HepG2 (cell line): ENCODE measurements around the gene ALDOA. TPM values are rescaled to one million over a fixed set of nuclear protein-coding genes. Genes with fewer than 3 reads are reported as not detected.

Source experiments
- AGO2 ChIP-seq: fragments of 200-400 bp; formaldehyde crosslinking; optimal IDR thresholded peaks from 2 replicates; pipeline ENCODE3; 2017; ENCODE audit warnings: mild to moderate bottlenecking, low read depth, low read length, moderate library complexity
- BCLAF1 ChIP-seq: fragments of 450-650 bp; IDR thresholded peaks from 2 replicates; pipeline ENCODE4 v1.6.1; 2017; ENCODE audit warnings: mild to moderate bottlenecking
- FOXO1 ChIP-seq: sonication (generic); formaldehyde crosslinking; IDR thresholded peaks from 2 replicates; pipeline ENCODE4 v1.4.0; 2020; ENCODE audit warnings: missing genetic modification reagents
- GATA4 ChIP-seq: sonication (generic); IDR thresholded peaks from 2 replicates; pipeline ENCODE4 v1.6.1; 2016; ENCODE audit warnings: antibody characterized with exemption, low read depth, borderline replicate concordance
- HHEX ChIP-seq: IDR thresholded peaks from 2 replicates; pipeline ENCODE4 v1.6.1; 2016; ENCODE audit warnings: control low read depth
- HMGA1 ChIP-seq: sonication (generic); formaldehyde crosslinking; conservative IDR thresholded peaks from 2 replicates; pipeline ENCODE4 v1.4.0; 2020; ENCODE audit warnings: missing genetic modification reagents
- MIXL1 ChIP-seq: IDR thresholded peaks from 2 replicates; pipeline ENCODE4 v1.6.1; 2016
- MYNN ChIP-seq: sonication (generic); formaldehyde crosslinking; IDR thresholded peaks from 2 replicates; pipeline ENCODE4 v1.4.0; 2020; ENCODE audit warnings: mild to moderate bottlenecking, low read depth, missing genetic modification reagents
- NR0B2 ChIP-seq: sonication (generic); formaldehyde crosslinking; IDR thresholded peaks from 2 replicates; pipeline ENCODE4 v1.4.0; 2020; ENCODE audit warnings: mild to moderate bottlenecking, missing genetic modification reagents
- PRMT3 ChIP-seq: sonication (generic); formaldehyde crosslinking; IDR thresholded peaks from 2 replicates; pipeline ENCODE4 v1.8.1; 2022; ENCODE audit warnings: low read depth, mild to moderate bottlenecking, moderate library complexity, missing genetic modification reagents, borderline replicate concordance
- REXO4 ChIP-seq: sonication (generic); formaldehyde crosslinking; IDR thresholded peaks from 2 replicates; pipeline ENCODE4 v1.8.0; 2022; ENCODE audit warnings: missing genetic modification reagents, mild to moderate bottlenecking, borderline replicate concordance
- SMC3 ChIP-seq: IDR thresholded peaks from 2 replicates; pipeline ENCODE4 v1.6.1; 2011; ENCODE audit warnings: low read length, improper control_type of control experiment
- TAF15 ChIP-seq: fragments of 200-400 bp; formaldehyde crosslinking; IDR thresholded peaks from one replicate; pipeline ENCODE4 v1.6.1; 2018; ENCODE audit warnings: mild to moderate bottlenecking, low read depth, low read length; ENCODE audit not compliant: poor library complexity, severe bottlenecking
- TFAP4 ChIP-seq: sonication (generic); IDR thresholded peaks from 2 replicates; pipeline ENCODE4 v1.6.1; 2016; ENCODE audit warnings: low read depth, borderline replicate concordance
- TGIF2 ChIP-seq: IDR thresholded peaks from 2 replicates; pipeline ENCODE4 v1.6.1; 2016; ENCODE audit warnings: control low read depth, missing compliant biosample characterization
- YEATS2 ChIP-seq: sonication (generic); formaldehyde crosslinking; IDR thresholded peaks from 2 replicates; pipeline ENCODE4 v1.4.0; 2020; ENCODE audit warnings: missing genetic modification reagents, borderline replicate concordance
- ZHX1 ChIP-seq: sonication (generic); formaldehyde crosslinking; IDR thresholded peaks from 2 replicates; pipeline ENCODE4 v1.8.1; 2022; ENCODE audit warnings: low read depth, mild to moderate bottlenecking, missing genetic modification reagents
- ZNF234 ChIP-seq: sonication (generic); formaldehyde crosslinking; conservative IDR thresholded peaks from 2 replicates; pipeline ENCODE4 v1.5.1; 2020; ENCODE audit warnings: mild to moderate bottlenecking, missing genetic modification reagents
- ZNF256 ChIP-seq: sonication (generic); formaldehyde crosslinking; conservative IDR thresholded peaks from 2 replicates; pipeline ENCODE4 v1.4.0; 2020; ENCODE audit warnings: missing genetic modification reagents
- ZNF260 ChIP-seq: sonication (generic); formaldehyde crosslinking; IDR thresholded peaks from 2 replicates; pipeline ENCODE4 v1.4.0; 2020; ENCODE audit warnings: missing genetic modification reagents, low read depth, mild to moderate bottlenecking, borderline replicate concordance
- ZNF326 ChIP-seq: sonication (generic); formaldehyde crosslinking; IDR thresholded peaks from 2 replicates; pipeline ENCODE4 v1.4.0; 2020; ENCODE audit warnings: missing genetic modification reagents, borderline replicate concordance
- ZNF598 ChIP-seq: sonication (generic); formaldehyde crosslinking; IDR thresholded peaks from 2 replicates; pipeline ENCODE4 v1.5.1; 2020; ENCODE audit warnings: mild to moderate bottlenecking, missing genetic modification reagents, borderline replicate concordance
- ZNF670 ChIP-seq: sonication (generic); formaldehyde crosslinking; IDR thresholded peaks from 2 replicates; pipeline ENCODE4 v1.8.0; 2022; ENCODE audit warnings: mild to moderate bottlenecking, missing genetic modification reagents, borderline replicate concordance
- ZNF703 ChIP-seq: sonication (generic); formaldehyde crosslinking; IDR thresholded peaks from 2 replicates; pipeline ENCODE4 v1.5.1; 2020; ENCODE audit warnings: missing genetic modification reagents, mild to moderate bottlenecking, moderate library complexity, borderline replicate concordance
- polyA plus RNA-seq, 8 experiments: library from polyadenylated mRNA; depleted of rRNA in 3 of 8; stranded (reverse) in 7 of 8; unstranded in 1 of 8; fragments of >200 nt; fragmentation: Illumina TruSeq in 4 of 8; extraction: Trizol in 4 of 8; gene quantifications; 2 replicates each; pipeline versions ENCODE4 v1.2.1 to v1.2.3, GENCODE V29; 2011 to 2016; ENCODE audit warnings: low read depth in 4 of 8, missing spikeins in 1 of 8, mixed read lengths in 1 of 8; ENCODE audit not compliant: insufficient read depth in 1 of 8
- total RNA-seq, 5 experiments: library from RNA; depleted of rRNA; stranded (reverse); fragments of >200 nt; fragmentation: Illumina TruSeq; extraction: Trizol; gene quantifications; 2 replicates each; pipeline ENCODE4 v1.2.3, GENCODE V29; 2016; ENCODE audit warnings: low read depth in 1 of 5

ALDOA gene
- total and polyA plus RNA-seq, 2 of the 13 experiments (the other 11 are each of a cell fraction or from before 2014, with no cell fraction given), result 925 to 1,884 TPM

GRCh38 chr16:30096105-30096861 is 30.7 kb downstream of the ALDOA start, which contains the start of gene YPEL3 (continued):
- TF ChIP-seq TFAP4 (peak; percentile 96), ZNF260 (no peak), ZNF703 (CRISPR knock-in tag) (no peak), PRMT3 (no peak), ZHX1 (CRISPR knock-in tag) (peak; percentile 70; the same call in 1 of the 2 replicates), ZNF670 (CRISPR knock-in tag) (no peak), BCLAF1 (no peak), MIXL1 (CRISPR knock-in tag) (no peak), NR0B2 (CRISPR knock-in tag) (no peak), GATA4 (no peak; the same call in 1 of the 2 replicates), AGO2 (no peak), ZNF234 (CRISPR knock-in tag) (no peak), HMGA1 (CRISPR knock-in tag) (no peak), REXO4 (CRISPR knock-in tag) (no peak), TGIF2 (CRISPR knock-in tag) (peak; percentile 41; the same call in 1 of the 2 replicates), SMC3 (no peak), MYNN (CRISPR knock-in tag) (no peak), ZNF256 (CRISPR knock-in tag) (no peak), FOXO1 (peak; percentile 94), HHEX (CRISPR knock-in tag) (no peak), YEATS2 (CRISPR knock-in tag) (peak; percentile 82), TAF15 (no peak), ZNF598 (no peak), ZNF326 (CRISPR knock-in tag) (no peak)
